K562 (cell line): Measurements from ENCODE around the gene VKORC1. TPM values are rescaled to one million over a fixed set of nuclear protein-coding genes. Genes with fewer than 3 reads are reported as not detected.

Source experiments
- ATAC-seq: fragments of 200-7000 bp; cut with Tn5 transposase; 3 replicates; pipeline ENCODE4 v1.9.1; 2020; ENCODE audit warnings: moderate library complexity
- BruUV-seq: library from RNA; stranded (reverse); fragments of 400-500 nt; replicated peaks from 2 replicates; lab custom pipeline; 2021; lab: Mats Ljungman, UMichigan
- CTCF ChIA-PET: fragments of 300-600 bp; formaldehyde crosslinking; extraction: SDS; loops from one replicate; lab custom pipeline; 2021; ENCODE audit warnings: low intra/inter-chr PET ratio; lab: Yijun Ruan, JAX
- POLR2A ChIA-PET: fragments of 300-600, 350-650 bp; sonication (Branson Sonifier 250); formaldehyde crosslinking; extraction: SDS; loops from one replicate; lab custom pipeline; 2021; ENCODE audit warnings: antibody characterized with exemption, inconsistent platforms; lab: Yijun Ruan, JAX
- DNase-seq, 4 experiments: peaks; one replicate each; pipeline versions ENCODE4 v3.0.0 to v3.0.0-alpha.2; 2011 to 2018; ENCODE audit warnings: low spot score in 3 of 4, mixed read lengths in 3 of 4; ENCODE audit errors: extremely low read depth in 1 of 4
- FAIRE-seq: peaks from 2 replicates; lab custom pipeline; 2011; peaks lifted over from hg19 to GRCh38; lab: Jason Lieb, UNC
- H2AFZ ChIP-seq: 2 replicates; pipeline ENCODE4 v1.6.0; 2011; ENCODE audit warnings: low read depth, low read length, control low read depth, inconsistent platforms
- H3K27ac ChIP-seq: fragments of 200-600 bp; 3 replicates; pipeline ENCODE4 v1.8.0; 2011; ENCODE audit warnings: low read depth, mild to moderate bottlenecking, control low read depth, inconsistent platforms, low read length, moderate library complexity, mixed read lengths; ENCODE audit errors: extremely low read depth
- H3K27me3 ChIP-seq, 2 experiments: fragments of 300-600 bp in 1 of 2; 2 replicates in 1 of 2; 3 replicates in 1 of 2; pipeline versions ENCODE4 v1.6.0 to v1.8.0; 2011; ENCODE audit warnings: inconsistent platforms in 2 of 2, low read length in 2 of 2, mild to moderate bottlenecking in 1 of 2, mixed read lengths in 1 of 2, moderate library complexity in 1 of 2; ENCODE audit not compliant: control insufficient read depth in 2 of 2, insufficient read depth in 2 of 2
- H3K36me3 ChIP-seq: fragments of 300-600 bp; 3 replicates; pipeline ENCODE4 v1.8.0; 2011; ENCODE audit warnings: mild to moderate bottlenecking, low read length, inconsistent platforms; ENCODE audit not compliant: control insufficient read depth, insufficient read depth
- H3K4me1 ChIP-seq, 2 experiments: fragments of 200-600 bp in 1 of 2; replicated peaks in 1 of 2; 2 replicates in 1 of 2; 3 replicates in 1 of 2; pipeline versions ENCODE4 v1.5.1 to v1.8.0; 2011; ENCODE audit warnings: inconsistent platforms in 2 of 2, low read length in 2 of 2, mild to moderate bottlenecking in 1 of 2, mixed read lengths in 1 of 2, moderate library complexity in 1 of 2; ENCODE audit not compliant: control insufficient read depth in 2 of 2, insufficient read depth in 2 of 2
- H3K4me2 ChIP-seq: 2 replicates; pipeline ENCODE4 v1.6.1; 2011; ENCODE audit warnings: low read length, control low read depth, inconsistent platforms, mixed read lengths; ENCODE audit not compliant: insufficient read depth
- H3K4me3 ChIP-seq: fragments of 200-600 bp; sonication (generic), shearing (Covaris generic); 2 replicates; pipeline ENCODE4 v1.5.1; 2016; ENCODE audit warnings: control low read depth, inconsistent platforms
- H3K79me2 ChIP-seq: fragments of 200-600 bp; 3 replicates; pipeline ENCODE4 v1.8.0; 2011; ENCODE audit warnings: low read length, inconsistent platforms; ENCODE audit not compliant: control insufficient read depth, insufficient read depth
- H3K9ac ChIP-seq, 2 experiments: 2 replicates each; pipeline versions ENCODE4 v1.6.0 to v1.6.1; 2011; ENCODE audit warnings: low read depth in 2 of 2, low read length in 2 of 2, control low read depth in 1 of 2, inconsistent platforms in 1 of 2, mild to moderate bottlenecking in 1 of 2, mixed read lengths in 1 of 2; ENCODE audit not compliant: insufficient read depth in 1 of 2
- H3K9me1 ChIP-seq: one replicate; pipeline ENCODE4 v1.6.0; 2011; ENCODE audit warnings: inconsistent platforms, mild to moderate bottlenecking, low read length, moderate library complexity; ENCODE audit not compliant: control insufficient read depth, insufficient read depth
- H3K9me3 ChIP-seq: replicated peaks from 2 replicates; pipeline ENCODE4 v1.5.1; 2011; ENCODE audit warnings: low read depth, low read length, inconsistent platforms; ENCODE audit not compliant: control insufficient read depth, insufficient read depth
- H4K20me1 ChIP-seq: replicated peaks from 2 replicates; pipeline ENCODE4 v1.6.1; 2011; ENCODE audit warnings: low read length, inconsistent platforms, mixed read lengths; ENCODE audit not compliant: control insufficient read depth, insufficient read depth
- E2F1 ChIP-seq: sonication (generic); formaldehyde crosslinking; IDR thresholded peaks from 2 replicates; pipeline ENCODE4 v1.8.1; 2023; ENCODE audit warnings: mild to moderate bottlenecking, missing genetic modification reagents, moderate library complexity
- HMG20A ChIP-seq: fragments of 450-650 bp; formaldehyde crosslinking; conservative IDR thresholded peaks from 2 replicates; pipeline ENCODE4 v1.4.0; 2020; ENCODE audit warnings: mild to moderate bottlenecking, mixed read lengths
- POLR2G ChIP-seq: fragments of 200-400 bp; formaldehyde crosslinking; IDR thresholded peaks from 2 replicates; pipeline ENCODE4 v1.6.1; 2017; ENCODE audit warnings: low read depth, mild to moderate bottlenecking, antibody characterized with exemption, low read length, moderate library complexity
- POU5F1 ChIP-seq: fragments of 150-350 bp; IDR thresholded peaks from 2 replicates; pipeline ENCODE4 v1.6.1; 2014; ENCODE audit warnings: borderline replicate concordance, low read length, low read depth, mild to moderate bottlenecking; ENCODE audit not compliant: partially characterized antibody
- RBM17 ChIP-seq: fragments of 200-400 bp; formaldehyde crosslinking; IDR thresholded peaks from 2 replicates; pipeline ENCODE4 v1.6.1; 2017; ENCODE audit warnings: low read depth, mild to moderate bottlenecking, low read length, borderline replicate concordance
- TAF7 ChIP-seq: fragments of 450-650 bp; IDR thresholded peaks from 2 replicates; pipeline ENCODE4 v1.6.1; 2016; ENCODE audit warnings: missing genetic modification characterization, missing compliant biosample characterization
- WGBS: fragments of 100-300 bp; shearing (Covaris generic); methylation state at CpG from one replicate; pipeline ENCODE4 v1.1.6; 2016; ENCODE audit warnings: low coverage, mixed read lengths; ENCODE audit not compliant: insufficient coverage; ENCODE audit errors: missing lambda C conversion rate; 5-methylcytosine and 5-hydroxymethylcytosine counted together
- in situ Hi-C: fragments of 300-500 bp; cut with MboI; formaldehyde crosslinking; loops from 4 replicates; pipeline ENCODE4 v1.15.0; 2018; ENCODE audit warnings: inconsistent platforms, mixed read lengths
- intact Hi-C: fragments of 100-400 bp; cut with micrococcal nuclease; formaldehyde crosslinking; loops from 2 replicates; pipeline ENCODE4 v1.14.2; 2022
- polyA plus RNA-seq, 8 experiments: library from polyadenylated mRNA; depleted of rRNA in 4 of 8; stranded (reverse) in 5 of 8; unstranded in 3 of 8; fragments of >200 nt; fragmentation: Nextera tagmentation in 2 of 8; fragmentation: Illumina TruSeq in 1 of 8; extraction: Ambion mirVana in 2 of 8; extraction: Trizol in 1 of 8; gene quantifications; 2 replicates each; pipeline versions ENCODE4 v1.2.1 to v1.2.3, GENCODE V29; 2011 to 2014; ENCODE audit warnings: inconsistent platforms in 1 of 8, missing spikeins in 1 of 8
- total RNA-seq, 7 experiments: library from RNA; depleted of rRNA in 6 of 7; stranded (reverse); fragments of >200 nt in 6 of 7; fragmentation: Illumina TruSeq in 2 of 7; extraction: Trizol in 2 of 7; gene quantifications; 2 replicates each; pipeline versions ENCODE4 v1.2.1 to v1.2.3, GENCODE V29; 2011 to 2021; ENCODE audit warnings: low replicate concordance in 1 of 7
- TF ChIP-seq, protein P1 (sequence below): fragments of 450-650 bp; IDR thresholded peaks from 2 replicates; pipeline ENCODE4 v1.6.1; 2016; ENCODE audit warnings: antibody characterized with exemption

The VKORC1 gene
- total and polyA plus RNA-seq, 9 of the 15 experiments (the other 6 are each of a cell fraction or from before 2014, with no cell fraction given) = 30.0 to 119 (median 62.1) TPM

- TF ChIP-seq, protein P1, sequence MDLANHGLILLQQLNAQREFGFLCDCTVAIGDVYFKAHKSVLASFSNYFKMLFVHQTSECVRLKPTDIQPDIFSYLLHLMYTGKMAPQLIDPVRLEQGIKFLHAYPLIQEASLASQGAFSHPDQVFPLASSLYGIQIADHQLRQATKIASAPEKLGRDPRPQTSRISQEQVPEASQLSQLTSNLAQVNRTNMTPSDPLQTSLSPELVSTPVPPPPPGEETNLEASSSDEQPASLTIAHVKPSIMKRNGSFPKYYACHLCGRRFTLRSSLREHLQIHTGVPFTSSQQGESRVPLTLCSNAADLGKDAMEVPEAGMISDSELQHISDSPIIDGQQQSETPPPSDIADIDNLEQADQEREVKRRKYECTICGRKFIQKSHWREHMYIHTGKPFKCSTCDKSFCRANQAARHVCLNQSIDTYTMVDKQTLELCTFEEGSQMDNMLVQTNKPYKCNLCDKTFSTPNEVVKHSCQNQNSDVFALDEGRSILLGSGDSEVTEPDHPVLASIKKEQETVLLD = no peak
- no peak for TF ChIP-seq HMG20A (CRISPR knock-in tag)
These were observed 32.7 kb downstream of the VKORC1 start (continued) for GRCh38 chr16:31061813-31062440.

- Histone ChIP-seq H3K9ac (no peak overlapping the region), H3K4me1 (peaks cover 0 to 19% of the 10 kb centered on the region in 2 experiments; a peak in 3 of 5 replicates), H3K4me2 (no peak overlapping the region), H3K9me1 (no peaks in the 10 kb centered on the region), H3K36me3 (peaks cover 42% of the 10 kb centered on the region; the same call in 2 of the 3 replicates), H3K9me3 (no peaks in the 10 kb centered on the region), H3K27me3 (no peaks in the 10 kb centered on the region), H2AFZ (no peak overlapping the region), H4K20me1 (no peaks in the 10 kb centered on the region), H3K4me3 (no peak overlapping the region), H3K79me2 (peaks cover 11% of the 10 kb centered on the region; the same call in 2 of the 3 replicates), H3K27ac (no peak overlapping the region)
- FAIRE-seq (no peak), ATAC-seq (no peak), DNase-seq (no peak)
- no TSS peak for BruUV-seq
- ChIA-PET CTCF (no interaction called here), POLR2A (interaction anchor here (0.7 kb wide), 1 partner anchor 11 kb away, joined by 3 read pairs; no protein-coding TSS in a partner anchor)
- in situ Hi-C loops (no loop called here), intact Hi-C loops (no loop called here)
- 96% methylated on average over 32 of the region's 42 CpGs for WGBS
- TF ChIP-seq POU5F1 (no peak), TAF7 (tag) (no peak), E2F1 (CRISPR knock-in tag) (no peak), RBM17 (no peak), POLR2G (peak; percentile 29; the same call in 1 of the 2 replicates)
These were observed 33.3 kb downstream of the VKORC1 start for GRCh38 chr16:31061126-31061812.
